ENCODE results near the gene ZDHHC11B. TPM values are rescaled to one million over a fixed set of nuclear protein-coding genes. Genes with fewer than 3 reads are reported as not detected.

Gene ZDHHC11B
- total RNA-seq, 3 donors from 2014 or later, result 1.1 to 4.8 (median 3.9) TPM

DNA sequence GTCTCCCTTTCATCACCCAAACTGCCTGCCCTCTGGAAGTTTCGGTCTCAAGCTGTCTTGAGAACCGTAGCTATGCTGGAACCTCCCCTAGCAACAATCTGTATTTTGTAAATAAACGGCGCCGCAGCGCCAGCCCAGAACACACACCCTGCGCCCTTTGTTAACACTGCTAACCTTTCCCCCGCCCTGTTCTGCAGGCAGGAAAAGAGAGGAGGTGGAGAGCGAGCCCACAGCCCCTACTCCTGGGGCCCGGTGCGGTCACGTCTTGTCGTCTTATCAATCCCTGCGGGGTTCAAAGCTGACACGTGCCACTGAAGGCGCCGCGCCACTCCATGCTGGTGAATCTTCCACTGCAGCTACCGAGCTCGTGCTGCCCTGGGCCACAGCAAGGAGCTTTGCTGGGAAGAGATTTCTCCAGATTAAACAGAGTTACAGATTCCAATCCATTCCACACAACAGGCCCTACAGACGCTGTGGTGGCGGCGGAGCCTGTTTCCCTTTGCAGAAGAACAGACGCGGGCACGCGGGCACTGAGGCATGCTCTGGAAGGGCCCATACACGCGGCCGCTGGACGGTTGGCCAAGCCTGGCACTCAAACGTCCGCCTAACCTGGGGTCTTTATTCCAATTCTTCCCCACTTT lies 25.3 kb downstream of the ZDHHC11B start:
- peak overlapping the region; percentile 13 to 23 for H3K27ac ChIP-seq
- intact Hi-C loops (cut with DNase I; ENCODE audit: low total_unique reads), result loop anchor here (5.0 kb wide), 1 partner anchor 83 kb away; no protein-coding TSS in a partner anchor
- peak; percentile 57 to 85 for DNase-seq (ENCODE audit: low spot score in 2 of 2)

DNA sequence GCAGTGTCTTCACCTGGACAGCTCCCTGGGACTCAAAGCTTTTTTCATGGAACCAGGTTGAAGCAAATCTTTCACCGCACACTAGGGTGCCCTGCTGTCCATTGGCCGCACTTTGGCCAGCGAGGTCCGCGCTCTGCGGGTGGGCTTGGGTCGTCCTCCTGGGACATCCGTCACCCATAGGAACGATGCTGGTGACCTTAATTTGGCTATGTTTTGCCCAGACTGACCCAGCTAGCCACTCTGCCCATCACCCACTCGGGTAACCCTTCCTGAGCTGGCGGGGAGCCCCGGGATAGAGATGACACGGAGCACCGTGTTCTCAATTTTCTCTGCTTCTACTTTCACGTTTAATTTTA lies 25.9 kb downstream of the ZDHHC11B start:
- peak overlapping the region in 1 of 3 donors; percentile 43 for H3K4me3 ChIP-seq
- peak overlapping the region in 1 of 2 donors; percentile 23 for H3K27ac ChIP-seq
- intact Hi-C loops (cut with DNase I; ENCODE audit: low total_unique reads), result loop anchor here (5.0 kb wide), 1 partner anchor 84 kb away; no protein-coding TSS in a partner anchor
- no peaks in the 10 kb centered on the region for H3K9me3 ChIP-seq
- DNase-seq (ENCODE audit: low spot score in 2 of 2), result no peak
- H3K27me3 ChIP-seq, result no peaks in the 10 kb centered on the region
- peaks cover 0 to 6% of the 10 kb centered on the region in 2 donors for H3K4me1 ChIP-seq
- no peaks in the 10 kb centered on the region for H3K36me3 ChIP-seq
- TF ChIP-seq CTCF (IDR thresholded peaks at IDR 0.05) (no peak), POLR2A (IDR thresholded peaks at IDR 0.05) (no peak), POLR2AphosphoS5 (IDR thresholded peaks at IDR 0.05) (no peak)

More for the DNA sequence above, 25.3 kb downstream of the ZDHHC11B start:
- Histone ChIP-seq H3K4me3 (peak overlapping the region in 2 of 3 donors; percentile 16 to 43), H3K27me3 (no peaks in the 10 kb centered on the region), H3K9me3 (no peaks in the 10 kb centered on the region), H3K36me3 (no peaks in the 10 kb centered on the region), H3K4me1 (peaks cover 0 to 6% of the 10 kb centered on the region in 2 donors)
- peak in 1 of 3 donors; percentile 36 for TF ChIP-seq POLR2AphosphoS5 (IDR thresholded peaks at IDR 0.05)
- TF ChIP-seq POLR2A (IDR thresholded peaks at IDR 0.05), result no peak
- TF ChIP-seq CTCF (IDR thresholded peaks at IDR 0.05), result no peak

DNA sequence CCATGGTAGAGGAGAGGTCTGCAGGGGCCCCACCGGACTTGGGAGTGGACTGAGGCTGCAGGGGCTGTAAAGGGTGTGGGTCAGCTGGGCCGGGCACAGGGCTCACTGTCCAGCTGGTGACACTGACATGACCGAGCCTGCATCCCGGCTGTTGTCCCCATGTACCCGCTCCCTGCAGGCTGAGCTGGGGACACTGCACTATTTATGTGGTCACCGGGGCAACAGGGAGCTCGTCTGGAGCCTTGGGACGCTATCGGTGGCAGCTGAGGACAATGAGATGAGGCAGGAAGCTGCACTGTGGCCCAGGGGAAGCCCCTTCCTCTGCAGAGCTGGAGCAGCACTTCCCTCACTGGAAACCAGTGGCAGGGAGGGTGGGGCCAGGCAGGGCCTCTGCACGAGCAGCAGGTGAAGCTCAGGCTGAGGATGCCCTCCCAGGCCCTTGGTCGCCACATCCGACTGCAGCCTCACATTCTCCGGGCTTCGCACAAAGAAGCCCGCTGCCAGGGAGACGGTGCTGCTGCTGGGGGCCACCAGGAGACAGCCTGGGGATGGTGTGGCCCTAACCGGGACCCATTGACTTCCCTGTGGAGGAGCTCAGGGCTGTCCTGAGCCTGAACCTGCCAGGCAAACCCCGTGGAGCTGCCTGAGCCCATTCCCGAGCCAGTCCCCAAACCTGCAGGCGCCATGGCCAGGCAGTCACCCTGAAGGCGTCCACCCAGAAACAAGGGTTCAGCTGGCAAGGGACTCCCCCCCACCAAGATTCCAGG lies 26.4 kb downstream of the ZDHHC11B start:
- H3K36me3 ChIP-seq, result no peaks in the 10 kb centered on the region
- peaks cover 0 to 6% of the 10 kb centered on the region in 2 donors for H3K4me1 ChIP-seq
- no peaks in the 10 kb centered on the region for H3K9me3 ChIP-seq
- no peak overlapping the region for H3K4me3 ChIP-seq
- intact Hi-C loops (cut with DNase I; ENCODE audit: low total_unique reads), result loop anchor here (5.0 kb wide), 1 partner anchor 84 kb away; no protein-coding TSS in a partner anchor
- TF ChIP-seq CTCF (IDR thresholded peaks at IDR 0.05) (no peak), POLR2AphosphoS5 (IDR thresholded peaks at IDR 0.05) (no peak), POLR2A (IDR thresholded peaks at IDR 0.05) (no peak)
- peak; percentile 34 to 79 for DNase-seq (ENCODE audit: low spot score in 2 of 2)
- no peaks in the 10 kb centered on the region for H3K27me3 ChIP-seq
- H3K27ac ChIP-seq, result peak overlapping the region in 1 of 2 donors; percentile 23

GRCh38 chr5:757346-757930 lies 27.1 kb downstream of the ZDHHC11B start:
- intact Hi-C loops (cut with DNase I; ENCODE audit: low total_unique reads), result loop anchor here (5.0 kb wide), 1 partner anchor 85 kb away; no protein-coding TSS in a partner anchor
- H3K4me3 ChIP-seq, result no peak overlapping the region
- H3K27me3 ChIP-seq, result no peaks in the 10 kb centered on the region
- no peaks in the 10 kb centered on the region for H3K36me3 ChIP-seq
- TF ChIP-seq POLR2A (IDR thresholded peaks at IDR 0.05) (no peak), POLR2AphosphoS5 (IDR thresholded peaks at IDR 0.05) (no peak), CTCF (IDR thresholded peaks at IDR 0.05) (no peak)
- H3K27ac ChIP-seq, result no peak overlapping the region
- DNase-seq (ENCODE audit: low spot score in 2 of 2), result peak in 1 of 2 donors; percentile 53
- peaks cover 0 to 6% of the 10 kb centered on the region in 2 donors for H3K4me1 ChIP-seq
- no peaks in the 10 kb centered on the region for H3K9me3 ChIP-seq
